ENCODE results near the gene RASA3.

DNA sequence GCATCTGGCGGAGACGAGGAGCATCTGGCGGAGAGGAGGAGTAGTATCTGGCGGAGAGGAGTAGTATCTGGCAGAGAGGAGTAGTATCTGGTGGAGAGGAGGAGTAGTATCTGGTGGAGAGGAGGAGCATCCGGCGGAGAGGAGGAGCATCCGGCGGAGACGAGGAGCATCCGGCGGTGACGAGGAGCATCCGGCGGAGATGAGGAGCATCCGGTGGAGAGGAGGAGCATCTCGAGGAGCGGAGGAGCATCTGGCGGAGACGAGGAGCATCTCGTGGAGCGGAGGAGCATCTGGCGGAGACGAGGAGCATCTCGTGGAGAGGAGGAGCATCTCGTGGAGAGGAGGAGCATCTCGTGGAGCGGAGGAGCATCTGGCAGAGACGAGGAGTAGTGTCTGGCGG is 177.2 kb downstream of the RASA3 start:
- TF ChIP-seq, protein P1, sequence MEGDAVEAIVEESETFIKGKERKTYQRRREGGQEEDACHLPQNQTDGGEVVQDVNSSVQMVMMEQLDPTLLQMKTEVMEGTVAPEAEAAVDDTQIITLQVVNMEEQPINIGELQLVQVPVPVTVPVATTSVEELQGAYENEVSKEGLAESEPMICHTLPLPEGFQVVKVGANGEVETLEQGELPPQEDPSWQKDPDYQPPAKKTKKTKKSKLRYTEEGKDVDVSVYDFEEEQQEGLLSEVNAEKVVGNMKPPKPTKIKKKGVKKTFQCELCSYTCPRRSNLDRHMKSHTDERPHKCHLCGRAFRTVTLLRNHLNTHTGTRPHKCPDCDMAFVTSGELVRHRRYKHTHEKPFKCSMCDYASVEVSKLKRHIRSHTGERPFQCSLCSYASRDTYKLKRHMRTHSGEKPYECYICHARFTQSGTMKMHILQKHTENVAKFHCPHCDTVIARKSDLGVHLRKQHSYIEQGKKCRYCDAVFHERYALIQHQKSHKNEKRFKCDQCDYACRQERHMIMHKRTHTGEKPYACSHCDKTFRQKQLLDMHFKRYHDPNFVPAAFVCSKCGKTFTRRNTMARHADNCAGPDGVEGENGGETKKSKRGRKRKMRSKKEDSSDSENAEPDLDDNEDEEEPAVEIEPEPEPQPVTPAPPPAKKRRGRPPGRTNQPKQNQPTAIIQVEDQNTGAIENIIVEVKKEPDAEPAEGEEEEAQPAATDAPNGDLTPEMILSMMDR (IDR thresholded peaks at IDR 0.05; ENCODE audit: extremely low read depth in 1 of 2, insufficient read depth in 1 of 2, low read depth in 1 of 2, low read length in 2 of 2): no peak
- TF ChIP-seq POLR2A (IDR thresholded peaks at IDR 0.05; ENCODE audit: low read depth, low read length) (no peak), MYC (IDR thresholded peaks at IDR 0.05; ENCODE audit: low read depth, low read length) (no peak), POLR2AphosphoS5 (IDR thresholded peaks at IDR 0.05; ENCODE audit: insufficient read depth, low read depth, low read length) (no peak), EZH2 (IDR thresholded peaks at IDR 0.05; ENCODE audit: borderline replicate concordance, low read depth, low read length, severe bottlenecking) (no peak), JUN (IDR thresholded peaks at IDR 0.05; ENCODE audit: borderline replicate concordance, insufficient read depth, insufficient read length, low read depth) (no peak)
- TF ChIP-seq, protein P2, sequence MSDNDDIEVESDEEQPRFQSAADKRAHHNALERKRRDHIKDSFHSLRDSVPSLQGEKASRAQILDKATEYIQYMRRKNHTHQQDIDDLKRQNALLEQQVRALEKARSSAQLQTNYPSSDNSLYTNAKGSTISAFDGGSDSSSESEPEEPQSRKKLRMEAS (IDR thresholded peaks at IDR 0.05; ENCODE audit: insufficient read depth, insufficient read length): no peak

All from endothelial cell of umbilical vein (primary cell).